HG03064 (cell line): ENCODE results near the gene IFIT3.
A peak's percentile ranks its signal among the peaks of the same experiment; 100 is the strongest.
"Not testable (repeated sequence)": the region's sequence is repeated elsewhere in the genome, so short reads cannot be mapped to it uniquely, and the experiment has no call there.

ENCODE experiments used
- ATAC-seq: cut with Tn5 transposase; IDR thresholded peaks from one replicate; pipeline ENCODE4 v1.9.1; 2021; ENCODE audit warnings: low read depth; ENCODE audit not compliant: unreplicated experiment

IFIT3 gene, protein sequence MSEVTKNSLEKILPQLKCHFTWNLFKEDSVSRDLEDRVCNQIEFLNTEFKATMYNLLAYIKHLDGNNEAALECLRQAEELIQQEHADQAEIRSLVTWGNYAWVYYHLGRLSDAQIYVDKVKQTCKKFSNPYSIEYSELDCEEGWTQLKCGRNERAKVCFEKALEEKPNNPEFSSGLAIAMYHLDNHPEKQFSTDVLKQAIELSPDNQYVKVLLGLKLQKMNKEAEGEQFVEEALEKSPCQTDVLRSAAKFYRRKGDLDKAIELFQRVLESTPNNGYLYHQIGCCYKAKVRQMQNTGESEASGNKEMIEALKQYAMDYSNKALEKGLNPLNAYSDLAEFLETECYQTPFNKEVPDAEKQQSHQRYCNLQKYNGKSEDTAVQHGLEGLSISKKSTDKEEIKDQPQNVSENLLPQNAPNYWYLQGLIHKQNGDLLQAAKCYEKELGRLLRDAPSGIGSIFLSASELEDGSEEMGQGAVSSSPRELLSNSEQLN

DNA sequence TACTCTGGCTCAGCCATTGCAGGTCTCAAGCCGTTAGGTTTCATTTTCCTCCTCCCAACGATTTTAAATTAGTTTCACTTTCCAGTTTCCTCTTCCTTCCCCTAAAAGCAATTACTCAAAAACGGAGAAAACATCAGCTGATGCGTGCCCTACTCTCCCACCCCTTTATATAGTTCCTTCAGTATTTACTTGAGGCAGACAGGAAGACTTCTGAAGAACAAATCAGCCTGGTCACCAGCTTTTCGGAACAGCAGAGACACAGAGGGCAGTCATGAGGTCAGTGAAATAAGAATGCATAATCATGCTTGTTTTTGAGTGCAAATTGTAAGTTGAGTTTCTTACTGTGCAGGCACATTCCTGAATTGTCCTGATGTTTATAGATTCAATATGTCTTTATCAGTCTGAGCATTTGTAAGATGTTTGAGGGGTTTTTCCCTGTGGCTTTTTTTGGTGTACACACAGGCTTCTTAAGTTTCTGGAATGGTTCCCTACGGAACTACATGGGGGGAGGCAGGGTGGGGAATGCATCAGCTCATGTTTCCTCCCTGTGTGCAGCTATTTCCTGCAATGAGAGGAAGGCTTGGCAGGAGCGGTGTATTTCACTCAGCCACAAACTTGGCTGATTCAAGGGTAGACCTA, at the start of gene IFIT3:
Gene IFIT3 (plus strand): TSS at position 195 of the 639 bp plus-strand sequence. CDS start 77 bp downstream, at position 272.
- no peak for ATAC-seq

DNA sequence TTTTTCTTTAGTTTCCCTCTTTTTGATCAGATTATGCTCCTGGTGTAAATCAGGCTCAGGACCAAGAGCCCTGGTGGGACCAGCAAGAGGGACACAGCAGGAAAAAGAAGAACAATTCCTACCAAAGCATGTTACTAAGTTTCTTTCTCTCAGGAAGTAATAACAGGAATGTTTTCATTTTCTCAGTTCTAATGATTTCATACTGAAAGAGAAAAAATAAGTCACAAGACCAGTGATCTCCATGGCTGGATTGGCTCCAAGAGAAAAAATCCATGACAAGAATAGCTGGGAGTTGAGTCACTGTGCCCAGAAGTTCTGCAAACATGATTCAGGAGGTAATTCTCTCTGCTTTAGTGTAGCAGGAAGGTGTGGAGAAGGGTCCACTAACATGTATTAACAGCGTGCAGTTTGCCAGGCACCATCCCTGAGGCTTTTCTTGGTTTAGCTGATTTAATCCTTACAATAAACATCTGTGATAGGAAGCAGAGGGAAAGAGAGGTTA, 49.7 kb upstream of the IFIT3 start:
- no peak for ATAC-seq

GRCh38 chr10:89278900-89279392, 48.9 kb upstream of the IFIT3 start:
- no peak for ATAC-seq

DNA sequence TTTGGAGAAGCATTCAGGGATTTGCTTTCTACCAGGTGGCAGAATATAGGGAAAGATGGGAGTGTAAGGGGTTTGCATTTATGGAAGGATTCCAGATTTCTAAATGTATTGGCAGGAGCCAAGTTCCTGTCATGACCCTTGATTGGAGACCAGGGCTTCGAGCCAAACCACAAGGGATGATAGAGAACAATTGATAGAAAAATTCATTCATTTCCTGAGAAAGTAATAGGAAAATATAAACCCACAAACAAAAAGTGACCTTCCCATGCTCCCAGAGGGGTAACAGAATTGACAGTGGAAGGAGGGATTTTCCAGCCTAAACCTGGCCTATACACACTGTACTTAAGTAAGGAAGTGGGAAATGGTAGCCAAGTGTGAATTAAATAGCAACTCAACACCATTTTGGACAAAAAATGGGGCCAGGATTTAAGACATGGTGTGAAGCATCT, 48.4 kb upstream of the IFIT3 start:
- ATAC-seq: no peak

DNA sequence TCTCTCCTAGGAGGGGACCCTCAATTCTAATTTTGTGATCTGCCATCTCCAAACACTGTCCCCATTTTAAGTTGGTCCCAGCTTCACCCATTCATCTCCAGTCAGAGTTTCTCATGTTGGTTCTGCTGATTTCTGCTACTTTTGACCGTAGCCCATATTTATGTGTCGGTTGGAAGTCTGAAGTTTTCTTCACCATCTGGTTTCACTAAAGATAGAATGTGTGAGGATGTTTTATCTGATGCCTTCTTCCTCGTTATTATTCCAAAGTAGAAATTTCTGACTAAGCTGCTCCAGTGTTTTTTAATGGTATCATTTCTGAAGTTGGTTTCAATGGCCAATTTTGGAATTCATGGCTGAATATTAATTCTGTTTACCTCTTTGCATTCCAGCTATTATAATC, 47.3 kb upstream of the IFIT3 start:
- no peak for ATAC-seq

- ATAC-seq: no peak
These were observed 46.0 kb upstream of the IFIT3 start for GRCh38 chr10:89281606-89282395.

GRCh38 chr10:89283025-89283935, 44.5 kb upstream of the IFIT3 start:
- no peak for ATAC-seq

DNA sequence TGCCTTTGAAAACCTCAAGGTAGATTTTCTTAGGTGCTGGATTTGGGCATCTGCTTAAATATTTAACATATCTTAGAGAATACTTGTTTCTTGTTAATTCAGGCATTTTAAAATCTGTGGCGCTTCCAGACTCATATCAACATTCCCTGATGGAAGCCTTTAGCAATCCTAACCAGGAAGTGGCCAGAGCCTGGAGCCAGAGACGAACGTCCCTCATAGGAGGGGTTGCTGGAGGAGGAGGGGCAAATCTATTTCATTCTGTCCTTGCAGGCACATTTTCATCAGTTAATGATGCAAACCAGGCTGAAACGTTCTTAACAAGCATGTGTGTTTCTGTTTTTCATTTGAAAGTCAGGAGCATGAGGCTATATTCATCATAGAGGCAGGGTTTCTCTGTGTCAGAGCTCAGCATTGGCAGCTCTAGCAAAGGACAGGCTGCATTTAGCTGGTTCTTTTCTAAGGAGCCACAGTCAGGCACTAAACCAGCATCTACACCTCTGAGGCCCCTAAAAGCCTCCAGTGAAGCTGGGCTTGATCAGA, 43.8 kb upstream of the IFIT3 start:
- no peak for ATAC-seq

DNA sequence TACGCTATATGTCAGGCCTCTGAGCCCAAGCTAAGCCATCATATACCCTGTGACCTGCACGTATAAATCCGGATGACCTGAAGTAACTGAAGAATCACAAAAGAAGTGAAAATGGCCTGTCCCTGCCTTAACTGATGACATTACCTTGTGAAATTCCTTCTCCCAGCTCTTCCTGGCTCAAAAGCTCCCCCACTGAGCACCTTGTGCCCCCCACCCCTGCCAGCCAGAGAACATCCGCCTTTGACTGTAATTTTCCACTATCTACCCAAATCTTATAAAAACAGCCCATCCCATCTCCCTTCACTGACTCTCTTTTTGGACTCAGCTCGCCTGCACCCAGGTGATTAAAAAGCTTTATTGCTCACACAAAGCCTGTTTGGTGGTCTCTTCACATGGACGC, 43.1 kb upstream of the IFIT3 start:
- not testable (repeated sequence) for ATAC-seq

DNA sequence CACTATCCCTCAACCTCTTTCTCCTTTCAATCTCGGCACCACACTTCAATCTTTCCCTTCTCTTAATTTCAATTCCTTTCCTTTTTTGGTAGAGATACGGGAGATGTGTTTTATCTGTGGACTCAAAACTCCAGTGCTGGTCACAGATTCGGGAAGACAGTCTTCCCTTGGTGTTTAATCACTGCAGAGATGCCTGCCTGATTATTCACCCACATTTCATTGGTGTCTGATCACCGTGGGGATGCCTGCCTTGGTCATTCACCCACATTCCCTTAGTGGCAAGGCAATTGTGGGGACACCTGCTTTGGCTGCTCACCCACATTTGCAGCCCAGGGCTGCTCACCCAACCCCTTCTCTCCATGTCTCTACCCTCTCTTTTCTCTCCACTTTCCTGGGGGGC, 42.5 kb upstream of the IFIT3 start:
- not testable (repeated sequence) for ATAC-seq

DNA sequence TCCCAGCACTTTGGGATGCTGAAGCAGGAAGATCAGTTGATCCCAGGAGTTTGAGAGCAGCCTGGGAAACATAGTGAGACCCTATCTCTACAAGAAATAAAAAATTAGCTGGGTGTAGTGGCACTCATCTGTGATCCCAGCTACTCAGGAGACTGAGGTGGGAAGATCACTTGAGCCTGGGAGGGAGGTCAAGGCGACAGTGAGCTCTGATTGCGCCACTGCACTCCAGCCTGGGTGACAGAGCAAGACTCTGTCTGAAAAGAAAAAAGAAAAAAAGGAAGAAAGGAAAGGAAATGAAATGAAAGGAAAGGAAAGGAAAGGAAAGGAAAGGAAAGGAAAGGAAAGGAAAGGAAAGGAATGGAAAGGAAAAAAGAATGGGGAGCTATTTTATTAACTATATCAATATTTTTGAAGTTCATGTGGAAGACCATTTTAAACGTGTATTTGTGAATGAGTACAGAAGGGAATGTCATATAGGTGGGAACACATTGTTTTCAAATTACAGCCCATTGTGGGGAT, 33.0 kb upstream of the IFIT3 start:
- ATAC-seq: no peak

DNA sequence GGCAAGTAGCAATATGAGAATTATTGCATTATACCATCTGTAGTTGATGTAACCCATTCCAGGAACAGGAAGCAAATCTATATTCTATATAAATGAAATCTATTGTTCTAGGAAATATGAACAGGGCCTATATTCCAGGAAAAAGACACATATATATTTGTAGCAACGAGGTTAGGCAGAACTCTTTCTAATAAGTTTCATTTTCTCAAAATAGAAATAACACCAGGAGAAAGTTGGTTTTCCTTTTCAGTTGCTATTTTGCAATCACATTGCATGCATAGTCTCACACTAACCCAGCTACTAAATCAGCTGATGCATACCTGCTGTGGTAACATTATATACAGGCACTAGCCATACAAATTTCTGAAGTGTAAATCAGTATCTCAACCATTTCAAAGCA, 32.2 kb upstream of the IFIT3 start:
- peak; percentile 56 for ATAC-seq

- ATAC-seq: no peak
These were observed 31.6 kb upstream of the IFIT3 start for GRCh38 chr10:89296220-89296648.

DNA sequence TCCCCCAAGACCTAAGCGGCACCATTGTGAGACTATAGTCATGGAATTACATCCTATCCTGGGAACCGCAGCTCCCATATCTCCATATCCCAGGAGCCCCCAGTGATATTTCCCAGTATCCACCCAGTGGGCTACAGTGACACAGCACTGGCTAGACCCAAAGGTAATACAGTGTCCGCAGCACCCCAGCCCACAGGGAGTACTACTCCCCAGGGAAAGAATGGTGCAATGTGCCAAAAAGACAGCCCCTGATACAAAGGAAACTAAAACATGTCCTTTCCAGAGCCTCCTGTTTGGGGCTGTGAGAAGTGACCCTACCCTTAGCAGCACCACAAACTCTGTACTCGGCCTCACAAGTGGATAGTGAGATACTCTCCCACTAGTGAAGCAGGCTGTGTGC, 30.4 kb upstream of the IFIT3 start:
- no peak for ATAC-seq

- ATAC-seq: no peak
These were observed 30.0 kb upstream of the IFIT3 start for GRCh38 chr10:89297791-89298190.

DNA sequence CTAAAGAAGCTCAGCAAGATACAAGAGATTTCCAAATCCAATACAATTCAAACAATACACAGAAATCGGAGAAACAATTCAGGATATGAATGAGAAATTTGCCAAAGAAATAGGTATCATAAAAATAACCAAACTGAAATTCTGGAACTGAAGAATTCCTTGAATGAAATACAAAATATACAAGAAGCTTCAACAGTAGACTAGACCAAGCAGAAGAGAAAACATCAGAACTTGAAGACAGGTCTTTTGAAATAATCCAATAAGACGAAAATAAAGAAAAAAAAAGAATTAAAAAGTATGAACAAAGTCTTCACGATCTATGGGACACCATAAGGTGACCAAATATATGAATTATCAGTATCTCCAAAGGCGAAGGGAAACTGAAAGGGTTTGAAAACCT, 28.8 kb upstream of the IFIT3 start:
- ATAC-seq: no peak

- ATAC-seq: no peak
These were observed 26.6 kb upstream of the IFIT3 start for GRCh38 chr10:89301232-89301631.

GRCh38 chr10:89301721-89302445, 25.9 kb upstream of the IFIT3 start, which contains the start of gene IFIT2:
Gene IFIT2 (plus strand): TSS chr10:89302046. CDS start chr10:89302124, 78 bp downstream.
- ATAC-seq: no peak
